ENCODE measurements around the gene DEGS1. TPM values are rescaled to one million over a fixed set of nuclear protein-coding genes. Genes with fewer than 3 reads are reported as not detected.

Gene DEGS1
- total and polyA plus RNA-seq, 3 donors from 2014 or later, result 58.1 to 83.0 (median 60.5) TPM

GRCh38 chr1:224226849-224227502 lies 43.9 kb downstream of the DEGS1 start:
- TF ChIP-seq POLR2A (IDR thresholded peaks at IDR 0.05) (no peak), CTCF (IDR thresholded peaks at IDR 0.05) (no peak)
- Histone ChIP-seq H3K36me3 (ENCODE audit: low read depth, missing control alignments) (no peaks in the 10 kb centered on the region), H3K4me1 (no peaks in the 10 kb centered on the region), H3K4me3 (no peak overlapping the region), H3K27me3 (no peaks in the 10 kb centered on the region), H3K27ac (no peak overlapping the region), H3K9me3 (no peaks in the 10 kb centered on the region)
- WGBS, 2 donors, result 72 to 79% methylated on average over 6 of the region's 6 CpGs
- intact Hi-C loops (cut with DNase I; ENCODE audit: low total_unique reads), result no loop called here
- DNase-seq, result no peak

GRCh38 chr1:224234017-224234416 lies 51.0 kb downstream of the DEGS1 start:
- no peaks in the 10 kb centered on the region for H3K4me1 ChIP-seq
- H3K36me3 ChIP-seq (ENCODE audit: low read depth, missing control alignments), result no peaks in the 10 kb centered on the region
- DNase-seq, result no peak
- H3K27me3 ChIP-seq, result no peaks in the 10 kb centered on the region
- no peak overlapping the region for H3K4me3 ChIP-seq
- H3K9me3 ChIP-seq, result no peaks in the 10 kb centered on the region
- TF ChIP-seq CTCF (IDR thresholded peaks at IDR 0.05) (no peak), POLR2A (IDR thresholded peaks at IDR 0.05) (no peak)
- intact Hi-C loops (cut with DNase I; ENCODE audit: low total_unique reads), result no loop called here
- H3K27ac ChIP-seq, result no peak overlapping the region

GRCh38 chr1:224235813-224236493 lies 52.9 kb downstream of the DEGS1 start:
- Histone ChIP-seq H3K27ac (no peak overlapping the region), H3K4me1 (no peaks in the 10 kb centered on the region), H3K36me3 (ENCODE audit: low read depth, missing control alignments) (no peaks in the 10 kb centered on the region), H3K9me3 (no peaks in the 10 kb centered on the region), H3K4me3 (no peak overlapping the region), H3K27me3 (no peaks in the 10 kb centered on the region)
- WGBS, 2 donors, result 77 to 81% methylated on average over 2 of the region's 2 CpGs
- intact Hi-C loops (cut with DNase I; ENCODE audit: low total_unique reads), result no loop called here
- DNase-seq, result no peak
- TF ChIP-seq POLR2A (IDR thresholded peaks at IDR 0.05) (no peak), CTCF (IDR thresholded peaks at IDR 0.05) (no peak)

GRCh38 chr1:224237119-224237881 lies 54.3 kb downstream of the DEGS1 start:
- Histone ChIP-seq H3K27me3 (no peaks in the 10 kb centered on the region), H3K4me1 (no peaks in the 10 kb centered on the region), H3K9me3 (no peaks in the 10 kb centered on the region), H3K27ac (no peak overlapping the region), H3K36me3 (ENCODE audit: low read depth, missing control alignments) (no peaks in the 10 kb centered on the region), H3K4me3 (no peak overlapping the region)
- TF ChIP-seq POLR2A (IDR thresholded peaks at IDR 0.05) (no peak), CTCF (IDR thresholded peaks at IDR 0.05) (no peak)
- DNase-seq, result no peak
- intact Hi-C loops (cut with DNase I; ENCODE audit: low total_unique reads), result no loop called here
- WGBS, 2 donors, result 89 to 90% methylated on average over 11 of the region's 11 CpGs
